DMS153 (cell line): ENCODE data around the gene MED1.

Source experiments
- DNase-seq: peaks from one replicate; lab custom pipeline; 2025; lab: John Stamatoyannopoulos, UW

The MED1 gene

GRCh38 chr17:39360537-39360936 lies 90.5 kb downstream of the MED1 start:
- no peak for DNase-seq

- DNase-seq: no peak
Measured at GRCh38 chr17:39359994-39360393, 91.1 kb downstream of the MED1 start.

GRCh38 chr17:39357986-39358385 lies 93.1 kb downstream of the MED1 start:
- DNase-seq: no peak

GRCh38 chr17:39357488-39357887 lies 93.6 kb downstream of the MED1 start:
- DNase-seq: no peak
